GM10266 (cell line): ENCODE measurements around the gene CRYBG1.

ENCODE experiments used
- DNase-seq: peaks from one replicate; pipeline ENCODE4 v3.0.0; 2012; ENCODE audit errors: extremely low spot score
- CTCF ChIP-seq: IDR thresholded peaks from 2 replicates; pipeline ENCODE4 v1.5.1; 2012; ENCODE audit warnings: mild to moderate bottlenecking, low read depth; ENCODE audit not compliant: control insufficient read depth, insufficient read depth; ENCODE audit errors: missing control alignments

CRYBG1 gene

GRCh38 chr6:106377061-106377540 lies 16.6 kb downstream of the CRYBG1 start:
- no peak for TF ChIP-seq CTCF
- DNase-seq, result no peak

- TF ChIP-seq CTCF, result no peak
- no peak for DNase-seq
Measured at GRCh38 chr6:106379951-106380350, 19.4 kb downstream of the CRYBG1 start.

GRCh38 chr6:106380407-106380806 lies 19.9 kb downstream of the CRYBG1 start:
- DNase-seq, result no peak
- TF ChIP-seq CTCF, result no peak

GRCh38 chr6:106381223-106381622 lies 20.7 kb downstream of the CRYBG1 start:
- no peak for TF ChIP-seq CTCF

GRCh38 chr6:106381881-106382280 lies 21.4 kb downstream of the CRYBG1 start:
- DNase-seq, result no peak
- no peak for TF ChIP-seq CTCF

More at GRCh38 chr6:106381223-106381622, 20.7 kb downstream of the CRYBG1 start:
- DNase-seq, result no peak

- no peak for TF ChIP-seq CTCF
- DNase-seq, result no peak
Measured at GRCh38 chr6:106383573-106383972, 23.1 kb downstream of the CRYBG1 start.

- DNase-seq, result no peak
- no peak for TF ChIP-seq CTCF
Measured at GRCh38 chr6:106385530-106385929, 25.0 kb downstream of the CRYBG1 start.
